Thyroid gland (tissue), 4 donors: ENCODE data around the gene KTN1.

Source experiments
- CTCF ChIP-seq, 6 experiments: fragments of 200-600 bp in 3 of 6; fragments of 450-650 bp in 3 of 6; sonication (generic) in 3 of 6; IDR thresholded peaks; one replicate each; pipeline ENCODE4 v1.5.1; 2016 to 2019; ENCODE audit warnings: antibody characterized with exemption in 6 of 6, mild to moderate bottlenecking in 2 of 6, inconsistent platforms in 1 of 6, moderate library complexity in 1 of 6
- POLR2A ChIP-seq, 2 donors: fragments of 450-650 bp; IDR thresholded peaks; one replicate each; pipeline ENCODE4 v1.6.1; 2017; ENCODE audit warnings: antibody characterized with exemption in 2 of 2, mild to moderate bottlenecking in 2 of 2, moderate library complexity in 1 of 2

- TF ChIP-seq POLR2A (IDR thresholded peaks at IDR 0.05) = no peak
- no peak for TF ChIP-seq CTCF (IDR thresholded peaks at IDR 0.05)
These were observed 2.8 kb upstream of the KTN1 start for GRCh38 chr14:55577229-55577628.
